Small intestine (tissue), 7 donors: ENCODE measurements around the gene CITED4. TPM values are rescaled to one million over a fixed set of nuclear protein-coding genes. Genes with fewer than 3 reads are reported as not detected.

Experiments
- DNase-seq, 2 donors: peaks; one replicate each; pipeline versions ENCODE4 v3.0.0 to v3.0.0-alpha.2; 2013
- FAIRE-seq: peaks from 2 replicates; lab custom pipeline; 2012; peaks lifted over from hg19 to GRCh38; lab: Jason Lieb, UNC
- H3K27ac ChIP-seq, 3 donors: one replicate each; pipeline ENCODE4 v1.5.1; 2013; ENCODE audit warnings: low read length in 2 of 3, mild to moderate bottlenecking in 2 of 3, control low read depth in 1 of 3, inconsistent platforms in 1 of 3, low read depth in 1 of 3, moderate library complexity in 1 of 3
- H3K27me3 ChIP-seq, 3 donors: one replicate each; pipeline ENCODE4 v1.6.1; 2013; ENCODE audit warnings: low read length in 3 of 3, inconsistent platforms in 1 of 3; ENCODE audit not compliant: control insufficient read depth in 3 of 3, insufficient read depth in 3 of 3
- H3K36me3 ChIP-seq, 3 donors: one replicate each; pipeline ENCODE4 v1.6.1; 2013; ENCODE audit warnings: low read length in 3 of 3, inconsistent platforms in 1 of 3, low read depth in 1 of 3, mild to moderate bottlenecking in 1 of 3, moderate library complexity in 1 of 3; ENCODE audit not compliant: control insufficient read depth in 3 of 3, insufficient read depth in 2 of 3
- H3K4me1 ChIP-seq, 3 donors: one replicate each; pipeline ENCODE4 v1.6.1; 2013; ENCODE audit warnings: low read length in 2 of 3, inconsistent platforms in 1 of 3, low read depth in 1 of 3, mild to moderate bottlenecking in 1 of 3, moderate library complexity in 1 of 3; ENCODE audit not compliant: control insufficient read depth in 3 of 3, insufficient read depth in 2 of 3
- H3K4me3 ChIP-seq, 3 donors: one replicate each; pipeline ENCODE4 v1.5.1; 2013; ENCODE audit warnings: low read length in 3 of 3, control low read depth in 1 of 3, inconsistent platforms in 1 of 3, low read depth in 1 of 3, mild to moderate bottlenecking in 1 of 3, moderate library complexity in 1 of 3
- H3K9me3 ChIP-seq, 2 donors: one replicate each; pipeline ENCODE4 v1.6.1; 2013; ENCODE audit warnings: low read depth in 1 of 2, low read length in 1 of 2; ENCODE audit not compliant: control insufficient read depth in 2 of 2, insufficient read depth in 1 of 2
- WGBS, 3 donors: extraction: QIAGEN DNeasy Blood & Tissue Kit; methylation state at CpG; one replicate each; pipeline ENCODE4 v1.1.7; 2013; 5-methylcytosine and 5-hydroxymethylcytosine counted together
- polyA plus RNA-seq, 4 donors: library from polyadenylated mRNA; stranded (reverse) in 3 of 4; unstranded in 1 of 4; fragments of 200-250 nt in 3 of 4; fragments of 120-200 nt in 1 of 4; gene quantifications; one replicate each; pipeline versions ENCODE4 v1.2.1 to v1.2.3, GENCODE V29; 2013
- donor health status: healthy with polysubstance abuse.
- donor health status: control.
- donor health status: control.
- donor health status: Bipolar disorder and iron deficiency.
- donor health status: healthy.

The CITED4 gene
- polyA plus RNA-seq, 4 donors: 0.54 to 4.9 (median 2.7) TPM; not detected in 1

DNA sequence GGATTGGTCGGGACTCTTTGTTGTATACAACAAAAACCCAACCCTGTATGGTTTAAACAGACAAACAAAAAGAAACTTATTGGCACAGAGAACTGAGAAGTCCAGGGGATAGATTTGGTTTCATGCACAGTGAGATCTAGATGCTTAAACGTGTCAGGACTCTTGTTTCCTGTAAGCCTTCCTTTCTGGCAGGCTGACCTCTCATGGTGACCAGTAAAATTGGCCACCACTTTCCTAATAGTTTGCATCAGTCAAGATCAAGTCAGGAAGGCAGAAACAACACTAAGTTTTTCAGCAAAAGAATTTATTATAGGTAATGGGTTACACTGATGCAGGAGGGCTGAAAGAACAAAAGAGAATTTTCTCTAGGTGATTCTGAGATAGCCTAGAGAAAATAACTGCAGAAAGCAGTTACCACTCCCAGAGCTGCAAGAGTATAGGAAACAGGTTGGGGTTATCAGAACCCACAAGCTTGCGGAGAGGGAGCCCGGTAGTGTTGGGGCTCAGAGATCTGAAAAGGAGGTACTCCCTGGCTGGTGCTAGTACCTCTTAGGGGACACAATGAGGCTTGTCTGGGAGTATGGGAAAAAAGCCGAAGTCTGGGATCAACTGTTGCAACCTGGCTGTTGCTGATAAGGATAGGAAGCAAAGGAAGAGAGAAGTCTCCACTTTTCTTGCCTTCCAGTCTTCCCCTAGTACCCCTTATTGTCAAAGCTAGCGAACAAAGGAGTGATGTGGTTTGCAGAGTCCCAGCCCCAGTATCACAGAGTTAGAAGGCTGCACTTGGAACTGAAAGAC lies 21.4 kb downstream of the CITED4 start:
- peaks cover 0 to 2% (median 0%) of the 10 kb centered on the region in 3 donors for H3K4me1 ChIP-seq
- no peak overlapping the region for H3K4me3 ChIP-seq
- H3K36me3 ChIP-seq: no peaks in the 10 kb centered on the region
- H3K9me3 ChIP-seq: peaks cover 0 to 6% of the 10 kb centered on the region in 2 donors
- no peak for FAIRE-seq
- H3K27ac ChIP-seq: no peak overlapping the region
- WGBS, 3 donors: 55 to 58% (median 56%) methylated on average over 6 of the region's 6 CpGs
- no peak for DNase-seq
- H3K27me3 ChIP-seq: peaks cover 0 to 11% (median 0%) of the 10 kb centered on the region in 3 donors

DNA sequence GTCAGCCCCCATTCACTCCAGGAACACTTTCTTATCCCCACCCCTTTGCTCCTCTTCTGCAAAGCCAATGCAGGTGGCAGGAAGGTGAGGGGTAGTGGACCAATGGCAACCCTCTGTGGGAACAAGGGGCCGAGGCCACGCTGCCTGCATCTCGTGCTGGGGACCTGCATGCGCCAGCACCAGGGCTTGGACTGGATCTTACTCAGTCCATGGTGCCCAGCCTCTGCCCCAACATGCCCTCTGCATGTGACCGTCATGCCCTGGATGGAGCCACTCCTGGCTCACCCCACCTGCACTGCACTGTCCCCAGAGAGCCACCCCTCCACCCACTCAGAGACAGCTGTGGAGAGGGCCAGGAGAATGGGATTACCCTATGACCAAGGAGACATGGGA lies 22.2 kb downstream of the CITED4 start:
- FAIRE-seq: no peak
- peaks cover 0 to 2% (median 0%) of the 10 kb centered on the region in 3 donors for H3K4me1 ChIP-seq
- 94 to 97% (median 97%) methylated on average over 5 of the region's 5 CpGs for WGBS, 3 donors
- DNase-seq: no peak
- no peaks in the 10 kb centered on the region for H3K36me3 ChIP-seq
- H3K27ac ChIP-seq: no peak overlapping the region
- H3K4me3 ChIP-seq: no peak overlapping the region
- peaks cover 0 to 11% (median 0%) of the 10 kb centered on the region in 3 donors for H3K27me3 ChIP-seq
- H3K9me3 ChIP-seq: peaks cover 0 to 6% of the 10 kb centered on the region in 2 donors

DNA sequence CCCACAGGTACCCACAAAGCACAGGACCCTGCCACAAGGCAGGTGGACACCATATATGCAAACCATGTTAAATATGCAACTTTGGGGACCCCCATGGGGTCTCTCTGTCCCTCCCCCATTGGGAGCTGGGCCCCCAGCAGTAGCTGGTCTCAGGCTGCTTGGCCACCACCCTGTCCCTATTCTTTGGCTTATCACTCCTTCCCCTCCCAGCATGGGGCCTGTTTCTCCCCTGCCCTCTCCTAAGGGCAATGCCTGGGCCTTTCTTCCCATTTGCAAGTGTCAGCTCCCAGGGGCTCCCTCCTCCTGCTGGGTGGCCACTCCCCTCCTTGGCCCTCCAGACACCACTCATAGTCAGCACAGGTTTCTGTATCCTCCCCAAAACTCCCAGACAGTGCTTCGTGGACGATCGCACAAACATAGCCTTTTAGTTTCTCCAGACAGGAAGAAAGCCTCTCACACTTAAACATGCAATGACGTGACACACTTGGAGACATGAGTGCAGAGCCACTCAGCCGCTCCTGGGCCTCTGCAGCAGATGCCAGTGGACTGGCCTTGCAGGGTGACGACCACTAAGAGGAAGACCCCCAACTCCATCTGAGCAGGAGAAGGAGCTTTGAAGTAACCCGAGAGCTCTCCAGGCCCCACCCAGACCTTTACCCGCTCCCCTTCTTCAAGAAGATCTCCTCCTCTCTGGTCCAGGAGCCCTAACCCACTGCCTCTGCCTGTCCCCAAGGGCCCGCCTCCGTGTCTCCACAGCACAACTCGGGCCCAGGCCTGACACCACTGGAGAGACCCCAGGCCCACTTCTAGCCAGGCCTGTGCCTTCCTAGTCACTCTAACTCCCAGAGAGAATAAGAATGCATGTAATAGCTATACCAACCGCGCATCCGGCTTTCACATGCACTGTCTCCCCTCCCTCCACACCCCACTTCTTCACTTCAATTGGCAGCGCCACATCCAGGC lies 22.9 kb downstream of the CITED4 start:
- H3K9me3 ChIP-seq: peaks cover 0 to 6% of the 10 kb centered on the region in 2 donors
- WGBS, 3 donors: 86 to 94% (median 90%) methylated on average over 15 of the region's 15 CpGs
- FAIRE-seq (no peak), DNase-seq (no peak)
- H3K27me3 ChIP-seq: peaks cover 0 to 11% (median 0%) of the 10 kb centered on the region in 3 donors
- H3K27ac ChIP-seq: no peak overlapping the region
- peaks cover 0 to 2% (median 0%) of the 10 kb centered on the region in 3 donors for H3K4me1 ChIP-seq
- H3K36me3 ChIP-seq: no peaks in the 10 kb centered on the region
- no peak overlapping the region for H3K4me3 ChIP-seq

DNA sequence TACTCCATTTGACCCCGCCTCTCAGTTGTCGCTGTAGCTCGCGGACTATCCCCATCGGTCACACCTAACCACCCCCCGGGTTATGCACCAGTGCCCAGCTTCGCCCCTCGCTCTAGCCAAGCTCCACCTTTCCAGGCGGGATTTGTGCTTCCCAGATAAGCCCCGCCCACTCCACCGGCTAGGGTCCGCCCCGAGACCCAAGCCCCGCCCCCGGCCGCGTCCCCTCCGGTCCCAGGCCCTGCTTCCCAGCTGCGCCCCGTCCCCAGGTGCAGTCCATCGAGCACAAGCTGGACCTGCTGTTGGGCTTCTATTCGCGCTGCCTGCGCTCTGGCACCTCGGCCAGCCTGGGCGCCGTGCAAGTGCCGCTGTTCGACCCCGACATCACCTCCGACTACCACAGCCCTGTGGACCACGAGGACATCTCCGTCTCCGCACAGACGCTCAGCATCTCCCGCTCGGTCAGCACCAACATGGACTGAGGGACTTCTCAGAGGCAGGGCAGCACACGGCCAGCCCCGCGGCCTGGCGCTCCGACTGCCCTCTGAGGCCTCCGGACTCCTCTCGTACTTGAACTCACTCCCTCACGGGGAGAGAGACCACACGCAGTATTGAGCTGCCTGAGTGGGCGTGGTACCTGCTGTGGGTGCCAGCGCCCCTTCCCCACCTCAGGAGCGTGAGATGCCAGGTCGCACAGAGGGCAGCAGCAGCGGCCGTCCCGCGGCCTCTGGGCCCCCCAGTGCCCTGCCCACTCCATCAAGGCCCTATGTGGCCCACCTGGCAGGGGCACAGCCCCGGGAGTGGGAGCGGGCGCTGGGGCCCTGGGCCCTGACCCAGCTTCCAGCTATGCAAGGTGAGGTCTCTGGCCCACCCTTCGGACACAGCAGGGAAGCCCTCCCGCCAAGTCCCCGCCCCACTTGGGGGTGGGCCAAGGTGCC lies 23.9 kb downstream of the CITED4 start:
- Histone ChIP-seq H3K36me3 (no peaks in the 10 kb centered on the region), H3K9me3 (peaks cover 0 to 6% of the 10 kb centered on the region in 2 donors), H3K27me3 (peaks cover 0 to 11% (median 0%) of the 10 kb centered on the region in 3 donors), H3K27ac (no peak overlapping the region), H3K4me3 (no peak overlapping the region), H3K4me1 (no peaks in the 10 kb centered on the region)
- 72 to 77% (median 75%) methylated on average over 56 to 60 of the region's 60 CpGs for WGBS, 3 donors
- FAIRE-seq: no peak
- DNase-seq: no peak

DNA sequence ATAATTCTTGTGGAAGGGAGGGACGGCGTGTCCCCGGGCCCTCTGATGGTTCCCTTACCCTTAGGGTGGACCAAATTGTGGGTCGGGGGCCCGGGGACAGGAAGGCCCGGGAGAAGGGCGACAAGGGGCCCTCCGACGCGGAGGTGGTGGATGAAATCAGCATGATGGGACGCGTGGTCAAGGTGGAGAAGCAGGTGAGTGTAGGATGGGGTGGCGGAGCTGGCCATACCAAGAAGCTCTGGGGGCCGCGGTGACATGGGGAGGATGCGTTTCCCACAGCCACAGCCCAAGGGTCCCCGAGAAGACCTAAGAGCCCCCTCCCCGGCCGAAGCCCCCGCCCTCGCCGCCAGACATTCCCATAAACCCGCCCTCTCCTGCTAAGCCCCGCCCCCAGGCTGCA lies 24.6 kb downstream of the CITED4 start:
- H3K4me1 ChIP-seq: no peaks in the 10 kb centered on the region
- WGBS, 3 donors: 72 to 84% (median 76%) methylated on average over 17 to 24 of the region's 24 CpGs
- no peaks in the 10 kb centered on the region for H3K36me3 ChIP-seq
- peaks cover 0 to 11% (median 0%) of the 10 kb centered on the region in 3 donors for H3K27me3 ChIP-seq
- no peak for FAIRE-seq
- no peak overlapping the region for H3K27ac ChIP-seq
- H3K4me3 ChIP-seq: no peak overlapping the region
- H3K9me3 ChIP-seq: peaks cover 0 to 4% of the 10 kb centered on the region in 2 donors
- no peak for DNase-seq

DNA sequence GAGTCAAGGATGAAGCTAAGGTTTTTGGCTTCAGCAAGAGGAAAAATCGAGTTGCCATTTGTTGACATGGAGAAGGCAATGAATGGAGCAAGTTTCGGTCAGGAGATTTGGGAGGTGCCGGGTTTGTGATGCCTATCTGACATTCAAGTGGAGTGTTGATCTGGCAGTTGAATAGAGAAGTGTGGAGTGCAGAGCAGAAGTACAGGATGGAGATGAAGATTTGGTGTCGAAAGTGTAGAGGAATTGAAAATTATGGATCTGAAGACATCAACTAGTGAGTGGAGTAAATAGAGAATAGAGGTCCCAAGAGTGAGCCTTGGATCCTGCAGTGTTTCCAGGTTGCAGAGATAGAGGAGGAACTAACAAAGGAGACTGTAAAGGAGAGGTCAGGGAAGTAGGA lies 25.9 kb downstream of the CITED4 start:
- WGBS, 3 donors: 80 to 82% (median 81%) methylated on average over 4 of the region's 4 CpGs
- Histone ChIP-seq H3K27me3 (peaks cover 0 to 11% (median 0%) of the 10 kb centered on the region in 3 donors), H3K4me3 (no peak overlapping the region), H3K36me3 (no peaks in the 10 kb centered on the region), H3K27ac (no peak overlapping the region), H3K9me3 (no peaks in the 10 kb centered on the region), H3K4me1 (no peaks in the 10 kb centered on the region)
- FAIRE-seq (no peak), DNase-seq (no peak)

DNA sequence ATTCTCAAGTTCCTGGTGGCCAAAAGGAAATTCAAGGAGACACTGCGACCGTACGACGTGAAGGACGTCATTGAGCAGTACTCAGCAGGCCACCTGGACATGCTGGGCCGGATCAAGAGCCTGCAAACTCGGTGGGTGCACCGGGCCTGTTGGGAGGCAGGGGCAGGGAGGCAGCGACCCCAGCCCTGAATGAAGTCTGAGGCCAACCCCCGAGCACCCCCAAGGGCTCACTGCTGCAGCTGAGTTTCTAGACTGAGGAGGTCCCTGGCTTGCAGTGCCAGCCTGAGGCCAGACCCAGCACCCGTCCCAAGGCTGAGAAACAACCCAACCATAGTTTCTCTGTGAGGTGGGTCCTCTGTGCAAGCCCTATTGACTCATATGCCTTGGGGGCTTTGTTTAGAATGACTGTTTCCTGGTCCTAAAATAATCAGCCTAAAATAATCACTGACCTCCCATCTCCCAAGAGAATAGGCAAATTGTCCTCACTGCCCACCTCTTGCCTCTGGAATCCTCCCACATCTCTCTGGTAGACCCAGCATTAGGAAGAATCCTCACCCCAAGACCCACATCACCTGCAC lies 27.1 kb downstream of the CITED4 start:
- Histone ChIP-seq H3K27me3 (peaks cover 0 to 11% (median 0%) of the 10 kb centered on the region in 3 donors), H3K9me3 (no peaks in the 10 kb centered on the region), H3K27ac (no peak overlapping the region), H3K4me1 (no peaks in the 10 kb centered on the region), H3K4me3 (no peak overlapping the region), H3K36me3 (no peaks in the 10 kb centered on the region)
- FAIRE-seq (no peak), DNase-seq (no peak)
- WGBS, 3 donors: 80 to 87% (median 80%) methylated on average over 11 of the region's 11 CpGs
